Right forelimb (tissue), 1 donor: ENCODE measurements around the gene CD8B.

Source experiments
- DNase-seq: peaks from one replicate; pipeline ENCODE4 v3.0.0-alpha.2; 2018

The CD8B gene

GRCh38 chr2:86794861-86795260, 66.8 kb downstream of the CD8B start:
- no peak for DNase-seq

GRCh38 chr2:86793752-86794151, 67.9 kb downstream of the CD8B start:
- no peak for DNase-seq

GRCh38 chr2:86791573-86791972, 70.1 kb downstream of the CD8B start:
- DNase-seq: no peak

DNA sequence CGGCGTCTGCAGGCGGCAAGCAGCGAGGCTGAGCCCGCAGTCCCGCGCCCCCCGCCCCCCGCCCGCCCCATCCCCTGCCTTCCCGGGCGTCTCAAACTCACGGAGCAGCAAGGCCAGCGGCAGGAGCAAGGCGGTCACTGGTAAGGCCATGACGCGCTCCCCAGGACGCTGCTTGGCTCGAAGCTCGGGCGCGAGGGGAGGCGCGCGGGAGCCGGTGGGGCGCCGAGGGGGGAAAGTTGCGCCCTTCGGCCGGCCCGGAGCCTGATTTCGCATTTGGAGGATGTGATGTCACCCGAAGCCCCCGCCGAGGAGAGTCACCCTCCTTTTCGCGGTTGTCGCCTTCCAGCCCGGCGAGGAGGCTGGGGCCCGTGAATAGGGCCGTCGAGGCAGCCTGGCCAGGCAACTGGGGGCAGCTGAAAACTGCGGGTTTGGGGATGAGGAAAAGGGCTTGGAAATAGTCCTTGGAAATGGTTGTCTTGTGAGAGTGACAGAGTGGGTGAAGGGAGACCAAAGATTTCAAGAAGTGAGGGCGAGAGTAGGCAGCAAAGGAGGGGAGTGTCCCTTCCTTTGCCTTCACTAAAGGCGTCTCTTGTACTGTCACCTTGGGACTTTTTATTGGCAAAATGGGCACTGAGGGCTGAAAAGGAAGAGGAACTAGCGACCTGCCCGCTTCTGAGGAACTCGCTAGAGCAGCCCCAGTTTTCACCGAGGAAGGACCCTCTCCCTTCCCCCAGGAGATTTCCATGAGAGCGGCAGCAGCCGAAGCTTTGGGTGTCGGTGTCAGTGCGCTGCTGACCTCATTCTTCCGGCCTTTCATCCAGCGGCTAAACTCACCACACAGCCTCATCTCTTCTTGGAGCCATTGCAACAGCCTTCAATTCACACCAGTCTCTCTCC, 70.8 kb downstream of the CD8B start, which contains the start of gene CD8A:
CD8A (minus strand) TSS at position 238 of the 897 bp plus-strand sequence; CDS start at position 150, 88 bp downstream.
- DNase-seq: no peak

GRCh38 chr2:86790134-86790675, 71.5 kb downstream of the CD8B start:
- no peak for DNase-seq

GRCh38 chr2:86789687-86790133, 72.0 kb downstream of the CD8B start:
- no peak for DNase-seq

DNA sequence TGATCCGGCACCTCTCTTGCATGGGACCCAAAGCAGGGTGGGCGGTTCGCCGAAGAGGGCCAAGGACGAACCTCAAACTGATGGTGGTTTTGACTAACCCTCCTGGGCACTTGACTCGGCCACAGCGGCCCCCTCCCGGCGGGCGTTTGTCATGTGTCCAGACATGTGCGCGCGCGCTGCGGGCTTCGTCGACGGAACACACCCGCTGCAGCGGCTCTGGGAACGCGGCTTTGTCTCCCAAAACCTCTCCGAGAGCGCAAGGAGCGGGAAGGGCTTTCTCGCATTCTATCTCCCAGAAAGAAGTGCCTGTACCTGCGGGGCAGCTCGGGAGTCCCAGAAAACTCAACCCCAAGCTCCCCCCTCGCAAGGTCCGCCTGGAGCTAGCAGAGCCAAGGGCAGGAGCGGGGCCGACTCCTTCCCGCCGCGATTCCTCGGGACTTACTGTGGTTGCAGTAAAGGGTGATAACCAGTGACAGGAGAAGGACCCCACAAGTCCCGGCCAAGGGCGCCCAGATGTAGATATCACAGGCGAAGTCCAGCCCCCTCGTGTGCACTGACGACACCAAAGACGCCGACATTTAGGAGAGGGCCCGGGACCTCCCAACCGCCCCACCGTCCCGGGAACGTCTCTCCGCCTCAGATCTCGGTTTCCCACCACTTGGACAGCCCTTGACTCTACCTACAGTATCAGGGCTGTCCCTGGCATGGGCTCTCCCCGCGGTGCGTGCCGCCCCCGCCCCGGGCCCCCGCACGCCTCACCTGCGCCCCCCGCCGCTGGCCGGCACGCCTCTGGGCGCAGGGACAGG, 72.6 kb downstream of the CD8B start:
- DNase-seq: no peak

DNA sequence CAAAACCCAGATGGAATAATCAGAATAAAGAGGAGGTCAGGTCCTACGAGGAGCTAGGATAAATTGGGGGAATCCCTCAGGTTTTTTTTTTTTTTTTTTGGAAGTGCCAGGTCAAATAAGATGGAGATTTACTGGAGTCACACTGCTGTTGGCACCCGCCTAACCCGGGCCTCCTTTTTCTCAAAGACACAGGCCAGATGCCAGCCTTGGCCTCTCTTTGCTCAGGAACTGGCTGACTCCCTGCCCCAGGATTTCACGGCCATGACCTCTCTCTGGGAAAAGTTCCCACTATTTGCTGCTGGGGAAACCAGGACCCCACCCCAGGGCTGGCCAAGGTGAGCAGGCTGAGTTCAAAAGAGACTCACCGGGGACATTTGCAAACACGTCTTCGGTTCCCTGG, 73.5 kb downstream of the CD8B start:
- no peak for DNase-seq

GRCh38 chr2:86787736-86788135, 74.0 kb downstream of the CD8B start:
- DNase-seq: no peak

DNA sequence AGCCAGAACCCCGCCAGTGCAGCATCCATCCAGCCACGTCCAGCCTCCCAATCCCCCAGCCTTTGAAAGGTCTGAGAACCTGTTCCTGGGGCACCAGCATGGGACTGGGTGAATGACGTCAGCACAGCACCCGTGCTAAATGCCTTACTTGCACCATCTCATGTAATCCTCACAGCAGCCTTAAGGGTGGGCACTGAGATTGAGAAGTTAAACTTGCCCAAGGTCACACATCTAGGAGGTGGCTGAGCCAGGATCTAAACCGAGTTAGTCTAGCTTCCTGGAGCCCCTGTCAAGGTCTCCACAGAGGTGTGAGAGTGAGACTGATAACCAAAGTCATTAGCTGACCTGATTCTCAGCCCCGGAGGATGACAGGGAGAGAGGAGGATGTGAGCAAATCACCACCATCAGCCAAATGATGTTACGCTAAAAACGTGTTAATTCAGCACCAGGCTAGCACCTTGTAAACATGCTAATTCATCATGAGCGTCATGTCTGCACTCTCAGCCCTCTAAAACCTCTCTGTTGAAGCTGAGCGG, 75.6 kb downstream of the CD8B start:
- DNase-seq: no peak

DNA sequence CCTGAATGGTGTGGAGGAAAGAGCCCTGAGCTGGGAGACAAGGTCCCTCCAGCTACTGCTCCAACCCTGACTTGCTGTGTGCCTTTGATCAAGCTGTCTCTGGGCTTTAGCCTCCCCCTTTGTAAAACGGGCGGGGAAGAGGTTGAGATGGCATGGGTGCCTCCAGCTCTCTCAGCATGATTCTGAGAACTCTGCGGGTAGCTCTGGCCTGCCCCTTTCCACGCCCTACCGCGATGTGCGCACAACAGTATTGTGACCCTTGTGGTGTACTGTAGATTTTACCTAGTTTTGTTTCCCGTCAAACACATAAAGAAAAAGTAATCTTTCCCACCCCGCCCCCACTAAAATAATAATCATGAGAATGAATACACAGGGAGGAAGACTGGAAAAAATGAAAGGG, 76.2 kb downstream of the CD8B start:
- no peak for DNase-seq

DNA sequence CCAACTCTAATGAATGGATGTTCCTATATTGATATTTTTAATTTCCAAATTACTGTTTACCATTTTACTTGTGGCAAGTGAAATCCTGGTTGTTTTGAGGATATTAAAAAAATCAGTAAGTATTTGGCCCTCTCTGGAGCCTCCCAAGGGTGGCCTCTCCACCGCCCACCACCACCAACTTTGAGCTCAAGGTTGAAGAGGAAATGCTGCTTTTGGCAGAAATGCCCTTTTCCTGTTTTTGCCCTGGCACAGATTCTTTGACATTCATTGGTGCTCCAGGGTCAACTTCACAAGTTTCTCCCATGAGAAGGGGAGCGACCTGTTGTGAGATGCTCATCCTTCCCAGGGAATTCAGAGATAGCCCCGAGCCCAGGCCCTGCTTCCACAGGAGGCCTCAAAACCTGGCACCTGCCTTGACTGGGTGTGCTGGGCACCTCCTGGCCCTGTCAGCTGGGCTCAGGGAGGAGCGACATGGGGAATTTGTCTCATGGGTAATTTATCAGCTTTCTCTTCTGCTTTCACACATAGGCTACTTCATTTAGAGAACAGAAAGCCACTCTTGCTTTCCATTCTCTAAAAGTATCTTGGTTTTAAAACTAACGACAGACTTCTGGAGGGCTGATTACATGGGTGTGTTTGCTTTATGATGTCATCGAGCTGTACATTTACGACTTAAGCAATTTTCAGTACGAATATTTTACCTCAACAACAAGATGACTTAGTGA, 77.9 kb downstream of the CD8B start:
- no peak for DNase-seq

DNA sequence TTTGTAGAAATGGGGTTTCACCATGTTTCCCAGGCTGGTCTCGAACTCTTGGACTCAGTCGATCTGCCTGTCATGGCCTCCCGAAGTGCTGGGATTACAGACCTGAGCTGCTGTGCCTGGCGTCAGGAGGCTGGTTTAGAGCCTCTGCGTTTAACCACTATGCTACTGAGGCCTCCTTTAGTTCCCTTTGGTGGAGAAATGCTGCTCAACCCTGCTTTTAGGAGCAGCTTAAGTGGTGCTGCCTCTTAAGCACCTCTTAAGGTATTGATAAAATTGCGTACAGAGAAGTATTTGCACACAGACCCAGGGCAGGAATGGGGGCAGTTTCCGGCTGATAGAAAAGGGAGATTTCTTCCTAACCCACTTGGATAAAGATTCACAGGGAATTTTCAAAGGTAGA, 78.9 kb downstream of the CD8B start:
- DNase-seq: no peak

- no peak for DNase-seq
These were observed 80.3 kb downstream of the CD8B start for GRCh38 chr2:86781363-86781762.

DNA sequence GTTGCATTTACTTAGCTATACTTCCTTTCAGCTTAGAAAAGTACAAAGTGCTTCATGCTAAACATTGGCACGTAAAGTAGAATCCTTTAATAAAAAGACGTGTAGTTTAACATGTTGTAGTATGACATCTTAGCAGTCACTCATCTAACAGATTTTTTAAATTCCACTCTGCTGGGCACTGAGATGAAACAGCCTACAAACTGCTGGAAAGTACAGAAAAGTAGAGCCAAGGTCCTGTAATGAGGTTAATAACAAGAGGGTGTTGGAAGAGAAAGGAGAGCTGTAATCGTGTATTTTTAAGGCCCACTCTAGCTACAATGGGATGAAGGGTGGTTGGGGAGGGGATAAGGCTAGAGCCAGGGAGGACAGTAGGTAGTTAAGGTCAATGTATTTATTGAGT, 81.7 kb downstream of the CD8B start:
- DNase-seq: no peak

DNA sequence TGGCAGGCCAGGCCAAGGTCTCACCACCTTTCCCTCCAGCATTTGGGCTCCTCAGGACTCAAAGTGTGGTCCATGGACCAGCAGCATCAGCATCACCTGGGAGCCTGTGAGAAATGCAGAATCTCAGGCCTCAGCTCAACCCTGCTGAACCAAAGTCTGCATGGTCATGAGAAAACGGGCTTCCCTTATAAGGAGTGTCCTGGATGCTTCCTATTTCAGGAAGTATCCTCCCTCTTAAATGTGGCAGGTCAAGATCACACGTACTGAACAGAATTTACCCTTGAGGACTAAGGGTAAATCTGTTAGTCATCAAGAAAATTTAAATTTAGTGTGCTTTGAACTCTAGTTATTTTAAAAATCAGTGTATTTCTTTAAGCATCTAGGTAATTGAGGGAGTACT, 82.7 kb downstream of the CD8B start:
- DNase-seq: no peak

- DNase-seq: no peak
These were observed 85.2 kb downstream of the CD8B start for GRCh38 chr2:86776532-86776931.

GRCh38 chr2:86775338-86775737, 86.3 kb downstream of the CD8B start:
- no peak for DNase-seq

DNA sequence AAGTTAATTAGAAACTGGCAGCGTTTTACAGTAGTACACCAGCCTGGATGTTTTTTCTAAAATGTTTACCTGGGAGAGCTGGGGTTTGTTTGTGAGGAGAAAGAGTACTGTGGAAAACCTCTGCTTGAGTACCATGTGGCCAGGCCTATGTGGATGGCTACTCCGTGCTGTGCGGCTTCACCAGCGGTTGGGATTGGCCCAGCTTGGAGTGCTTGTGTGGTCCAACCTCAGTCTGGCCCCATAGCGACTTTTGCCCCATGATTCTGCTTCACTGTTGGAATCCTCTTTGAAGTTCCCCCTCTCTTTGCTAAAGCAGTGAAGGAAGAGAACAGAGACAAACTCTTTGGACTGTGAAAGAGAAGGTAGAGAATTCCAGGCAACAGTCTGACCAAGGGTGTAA, 86.8 kb downstream of the CD8B start:
- DNase-seq: no peak

DNA sequence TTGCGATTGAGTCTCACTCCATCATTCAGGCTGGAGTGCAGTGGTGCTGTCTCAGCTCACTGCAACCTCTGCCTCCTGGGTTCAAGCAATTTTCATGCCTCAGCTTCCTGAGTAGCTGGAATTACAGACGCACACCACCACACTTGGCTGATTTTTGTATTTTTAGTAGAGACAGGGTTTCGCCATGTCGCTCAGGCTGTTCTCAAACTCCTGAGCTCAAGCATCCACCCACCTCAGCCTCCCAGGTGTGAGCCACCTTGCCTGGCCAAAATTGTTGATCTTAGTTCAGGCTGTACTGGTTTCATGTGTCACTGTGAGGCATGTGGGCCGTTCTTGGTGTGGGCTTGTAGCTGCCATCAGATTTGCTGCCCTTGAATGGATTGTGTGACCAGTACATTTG, 89.1 kb downstream of the CD8B start:
- DNase-seq: no peak

- no peak for DNase-seq
These were observed 90.8 kb downstream of the CD8B start for GRCh38 chr2:86770816-86771301.

DNA sequence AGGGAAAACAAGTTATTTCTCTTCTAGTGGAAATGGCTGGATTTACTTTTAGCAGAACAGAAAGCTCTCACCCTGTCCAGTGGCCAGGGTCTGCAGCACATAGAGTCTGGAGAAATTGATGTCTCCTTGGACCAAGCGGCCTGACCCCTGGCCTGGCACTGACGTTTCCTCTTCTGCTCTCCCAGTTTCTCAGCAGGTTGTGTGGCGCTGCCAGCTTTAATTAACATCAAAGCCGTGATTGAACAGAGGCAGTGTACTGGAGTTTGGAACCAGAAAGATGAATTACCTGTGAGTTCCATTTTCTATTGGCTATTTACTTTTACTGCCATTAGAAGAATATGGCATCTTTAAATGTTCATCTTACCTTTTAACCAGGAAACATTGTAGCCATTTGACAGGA, 91.8 kb downstream of the CD8B start:
- DNase-seq: no peak
